HEK293 (cell line): ENCODE results near the gene IKZF4.

Source experiments
- BCL6B ChIP-seq: fragments of 450-650 bp; formaldehyde crosslinking; IDR thresholded peaks from 2 replicates; pipeline ENCODE4 v1.5.1; 2017; ENCODE audit warnings: missing biosample characterization, missing genetic modification characterization
- EGR2 ChIP-seq: fragments of 450-650 bp; formaldehyde crosslinking; IDR thresholded peaks from 2 replicates; pipeline ENCODE4 v1.5.1; 2016; ENCODE audit warnings: low read depth, missing biosample characterization, missing genetic modification characterization
- ELK4 ChIP-seq: IDR thresholded peaks from 2 replicates; pipeline ENCODE4 v1.6.1; 2011; ENCODE audit warnings: mild to moderate bottlenecking, low read depth, low read length, borderline replicate concordance
- HOXD13 ChIP-seq: sonication (generic); formaldehyde crosslinking; IDR thresholded peaks from 2 replicates; pipeline ENCODE4 v1.8.0; 2022; ENCODE audit warnings: missing genetic modification reagents, borderline replicate concordance
- KLF9 ChIP-seq: fragments of 450-650 bp; formaldehyde crosslinking; IDR thresholded peaks from 2 replicates; pipeline ENCODE4 v1.5.1; 2016; ENCODE audit warnings: missing biosample characterization, missing genetic modification characterization, low read depth
- MEIS1 ChIP-seq: sonication (generic); formaldehyde crosslinking; IDR thresholded peaks from 2 replicates; pipeline ENCODE4 v1.8.1; 2022; ENCODE audit warnings: missing genetic modification reagents, mild to moderate bottlenecking, borderline replicate concordance
- MYNN ChIP-seq: fragments of 450-650 bp; formaldehyde crosslinking; IDR thresholded peaks from 2 replicates; pipeline ENCODE4 v1.5.1; 2016; ENCODE audit warnings: missing biosample characterization, missing genetic modification characterization, borderline replicate concordance
- PBX3 ChIP-seq: sonication (generic); formaldehyde crosslinking; IDR thresholded peaks from 2 replicates; pipeline ENCODE4 v1.8.1; 2022; ENCODE audit warnings: mild to moderate bottlenecking, moderate library complexity, missing genetic modification reagents
- SCRT1 ChIP-seq: fragments of 450-650 bp; formaldehyde crosslinking; IDR thresholded peaks from 2 replicates; pipeline ENCODE4 v1.5.1; 2016; ENCODE audit warnings: missing biosample characterization, missing genetic modification characterization, borderline replicate concordance
- WT1 ChIP-seq: fragments of 450-650 bp; formaldehyde crosslinking; IDR thresholded peaks from 2 replicates; pipeline ENCODE4 v1.5.1; 2016; ENCODE audit warnings: missing biosample characterization, missing genetic modification characterization
- ZFHX2 ChIP-seq: fragments of 450-650 bp; formaldehyde crosslinking; conservative IDR thresholded peaks from 2 replicates; pipeline ENCODE4 v1.5.1; 2016; ENCODE audit warnings: missing biosample characterization, missing genetic modification characterization
- ZFP3 ChIP-seq: fragments of 450-650 bp; formaldehyde crosslinking; IDR thresholded peaks from 2 replicates; pipeline ENCODE4 v1.5.1; 2016; ENCODE audit warnings: low read depth, missing biosample characterization, missing genetic modification characterization
- ZNF114 ChIP-seq: fragments of 450-650 bp; formaldehyde crosslinking; IDR thresholded peaks from 2 replicates; pipeline ENCODE4 v1.5.0; 2017; ENCODE audit warnings: missing biosample characterization, missing genetic modification characterization
- ZNF169 ChIP-seq: fragments of 450-650 bp; formaldehyde crosslinking; IDR thresholded peaks from 2 replicates; pipeline ENCODE4 v1.5.1; 2016; ENCODE audit warnings: missing biosample characterization, missing genetic modification characterization
- ZNF175 ChIP-seq: fragments of 450-650 bp; formaldehyde crosslinking; IDR thresholded peaks from 2 replicates; pipeline ENCODE4 v1.5.1; 2016; ENCODE audit warnings: missing biosample characterization, missing genetic modification characterization
- ZNF324 ChIP-seq: fragments of 450-650 bp; formaldehyde crosslinking; IDR thresholded peaks from 2 replicates; pipeline ENCODE4 v1.5.1; 2016; ENCODE audit warnings: missing biosample characterization, missing genetic modification characterization
- ZNF341 ChIP-seq: fragments of 450-650 bp; formaldehyde crosslinking; IDR thresholded peaks from 2 replicates; pipeline ENCODE4; 2016; ENCODE audit warnings: low read depth, missing biosample characterization, missing genetic modification characterization
- ZNF354C ChIP-seq: fragments of 450-650 bp; formaldehyde crosslinking; IDR thresholded peaks from 2 replicates; pipeline ENCODE4 v1.5.1; 2016; ENCODE audit warnings: missing biosample characterization, missing genetic modification characterization, low read depth, borderline replicate concordance
- ZNF37A ChIP-seq: fragments of 450-650 bp; IDR thresholded peaks from 2 replicates; pipeline ENCODE4 v1.5.1; 2018; ENCODE audit warnings: missing biosample characterization, missing genetic modification characterization
- ZNF394 ChIP-seq: fragments of 450-650 bp; formaldehyde crosslinking; IDR thresholded peaks from 2 replicates; pipeline ENCODE4 v1.5.1; 2016; ENCODE audit warnings: missing biosample characterization, missing genetic modification characterization, mild to moderate bottlenecking, moderate library complexity, borderline replicate concordance
- ZNF48 ChIP-seq: fragments of 450-650 bp; formaldehyde crosslinking; IDR thresholded peaks from 2 replicates; pipeline ENCODE4 v1.5.1; 2016; ENCODE audit warnings: missing biosample characterization, missing genetic modification characterization
- ZNF514 ChIP-seq: fragments of 450-650 bp; formaldehyde crosslinking; IDR thresholded peaks from 2 replicates; pipeline ENCODE4 v1.5.1; 2016; ENCODE audit warnings: missing biosample characterization, missing genetic modification characterization
- ZNF530 ChIP-seq: fragments of 450-650 bp; formaldehyde crosslinking; IDR thresholded peaks from 2 replicates; pipeline ENCODE4 v1.5.1; 2016; ENCODE audit warnings: low read depth, missing biosample characterization, missing genetic modification characterization
- ZNF544 ChIP-seq: fragments of 450-650 bp; formaldehyde crosslinking; IDR thresholded peaks from 2 replicates; pipeline ENCODE4 v1.5.0; 2017; ENCODE audit warnings: missing biosample characterization, missing genetic modification characterization
- ZNF580 ChIP-seq: fragments of 450-650 bp; formaldehyde crosslinking; IDR thresholded peaks from 2 replicates; pipeline ENCODE4 v1.5.1; 2016; ENCODE audit warnings: missing biosample characterization, missing genetic modification characterization
- ZNF585B ChIP-seq: fragments of 450-650 bp; formaldehyde crosslinking; IDR thresholded peaks from 2 replicates; pipeline ENCODE4 v1.5.1; 2016; ENCODE audit warnings: missing biosample characterization, missing genetic modification characterization
- ZNF596 ChIP-seq: fragments of 450-650 bp; IDR thresholded peaks from 2 replicates; pipeline ENCODE4 v1.5.0; 2018; ENCODE audit warnings: missing biosample characterization, mild to moderate bottlenecking, missing genetic modification characterization, moderate library complexity
- ZNF624 ChIP-seq: fragments of 450-650 bp; formaldehyde crosslinking; IDR thresholded peaks from 2 replicates; pipeline ENCODE4 v1.5.1; 2017; ENCODE audit warnings: missing biosample characterization, missing genetic modification characterization
- ZNF701 ChIP-seq: fragments of 450-650 bp; formaldehyde crosslinking; IDR thresholded peaks from 2 replicates; pipeline ENCODE4 v1.5.1; 2016; ENCODE audit warnings: missing biosample characterization, missing genetic modification characterization
- TF ChIP-seq, protein P1 (sequence below): fragments of 450-650 bp; formaldehyde crosslinking; IDR thresholded peaks from 2 replicates; pipeline ENCODE4 v1.5.1; 2016; ENCODE audit warnings: missing biosample characterization, missing genetic modification characterization
- TF ChIP-seq, protein P2 (sequence below): fragments of 450-650 bp; formaldehyde crosslinking; IDR thresholded peaks from 2 replicates; pipeline ENCODE4 v1.5.1; 2016; ENCODE audit warnings: missing biosample characterization, missing genetic modification characterization

The IKZF4 gene

GRCh38 chr12:56041552-56042429 is 20.9 kb downstream of the IKZF4 start, which contains the start of gene RPS26 (continued):
- TF ChIP-seq PBX3 (CRISPR knock-in tag) (peak; percentile 73), ZNF530 (no peak), MEIS1 (CRISPR knock-in tag) (no peak), WT1 (peak; percentile 71; the same call in 1 of the 2 replicates), SCRT1 (tag by site-specific recombination) (no peak), ZNF354C (tag by site-specific recombination) (no peak), ZNF624 (tag by site-specific recombination) (no peak), ZNF324 (tag by site-specific recombination) (peak; percentile 100), ZNF341 (no peak), ZFHX2 (no peak), EGR2 (tag by site-specific recombination) (no peak), ZNF596 (no peak), ZNF114 (tag by site-specific recombination) (no peak), ZFP3 (no peak), ZNF585B (tag by site-specific recombination) (no peak), ZNF580 (tag by site-specific recombination) (peak; percentile 98), HOXD13 (peak; percentile 35; the same call in 1 of the 2 replicates), BCL6B (tag by site-specific recombination) (no peak; the same call in 1 of the 2 replicates), ZNF48 (no peak), MYNN (tag by site-specific recombination) (no peak), ZNF169 (tag by site-specific recombination) (no peak), ZNF394 (tag by site-specific recombination) (peak; percentile 82), ZNF37A (tag by site-specific recombination) (no peak), ZNF175 (tag by site-specific recombination) (no peak), ZNF514 (no peak), KLF9 (tag by site-specific recombination) (peak; percentile 63; the same call in 1 of the 2 replicates), ELK4 (peak; percentile 78), ZNF701 (tag by site-specific recombination) (no peak), ZNF544 (tag by site-specific recombination) (no peak)
- TF ChIP-seq, protein P1, sequence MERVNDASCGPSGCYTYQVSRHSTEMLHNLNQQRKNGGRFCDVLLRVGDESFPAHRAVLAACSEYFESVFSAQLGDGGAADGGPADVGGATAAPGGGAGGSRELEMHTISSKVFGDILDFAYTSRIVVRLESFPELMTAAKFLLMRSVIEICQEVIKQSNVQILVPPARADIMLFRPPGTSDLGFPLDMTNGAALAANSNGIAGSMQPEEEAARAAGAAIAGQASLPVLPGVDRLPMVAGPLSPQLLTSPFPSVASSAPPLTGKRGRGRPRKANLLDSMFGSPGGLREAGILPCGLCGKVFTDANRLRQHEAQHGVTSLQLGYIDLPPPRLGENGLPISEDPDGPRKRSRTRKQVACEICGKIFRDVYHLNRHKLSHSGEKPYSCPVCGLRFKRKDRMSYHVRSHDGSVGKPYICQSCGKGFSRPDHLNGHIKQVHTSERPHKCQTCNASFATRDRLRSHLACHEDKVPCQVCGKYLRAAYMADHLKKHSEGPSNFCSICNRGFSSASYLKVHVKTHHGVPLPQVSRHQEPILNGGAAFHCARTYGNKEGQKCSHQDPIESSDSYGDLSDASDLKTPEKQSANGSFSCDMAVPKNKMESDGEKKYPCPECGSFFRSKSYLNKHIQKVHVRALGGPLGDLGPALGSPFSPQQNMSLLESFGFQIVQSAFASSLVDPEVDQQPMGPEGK (tag by site-specific recombination): peak; percentile 76
- TF ChIP-seq, protein P2, sequence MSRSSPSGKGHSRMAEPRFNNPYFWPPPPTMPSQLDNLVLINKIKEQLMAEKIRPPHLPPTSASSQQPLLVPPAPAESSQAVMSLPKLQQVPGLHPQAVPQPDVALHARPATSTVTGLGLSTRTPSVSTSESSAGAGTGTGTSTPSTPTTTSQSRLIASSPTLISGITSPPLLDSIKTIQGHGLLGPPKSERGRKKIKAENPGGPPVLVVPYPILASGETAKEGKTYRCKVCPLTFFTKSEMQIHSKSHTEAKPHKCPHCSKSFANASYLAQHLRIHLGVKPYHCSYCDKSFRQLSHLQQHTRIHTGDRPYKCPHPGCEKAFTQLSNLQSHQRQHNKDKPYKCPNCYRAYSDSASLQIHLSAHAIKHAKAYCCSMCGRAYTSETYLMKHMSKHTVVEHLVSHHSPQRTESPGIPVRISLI: no peak
